ENCODE results near the gene MPHOSPH9. TPM values are rescaled to one million over a fixed set of nuclear protein-coding genes. Genes with fewer than 3 reads are reported as not detected.
"Not testable (repeated sequence)": the region's sequence is repeated elsewhere in the genome, so short reads cannot be mapped to it uniquely, and the experiment has no call there.

Gene MPHOSPH9
- total and polyA plus RNA-seq, 10 donors: 7.1 to 97.3 (median 40.0) TPM

GRCh38 chr12:123260081-123260480 lies 27.1 kb upstream of the MPHOSPH9 start:
- no peak overlapping the region for H3K4me3 ChIP-seq
- no peak for TF ChIP-seq CTCF (IDR thresholded peaks at IDR 0.05 in 8 of 11, conservative IDR thresholded peaks at IDR 0.05 in 3 of 11)
- no peak for TF ChIP-seq POLR2AphosphoS5 (IDR thresholded peaks at IDR 0.05)
- TF ChIP-seq POLR2A (IDR thresholded peaks at IDR 0.05): no peak
- intact Hi-C loops (cut with DNase I; ENCODE audit: low total_unique reads): no loop called here
- H3K27me3 ChIP-seq (replicated peaks in 1 of 7): no peaks in the 10 kb centered on the region
- no peaks in the 10 kb centered on the region for H3K4me1 ChIP-seq
- DNase-seq: no peak
- no peaks in the 10 kb centered on the region for H3K9me3 ChIP-seq
- no peak overlapping the region for H3K27ac ChIP-seq
- H3K36me3 ChIP-seq: peaks cover 0 to 100% (median 55%) of the 10 kb centered on the region in 6 donors
- WGBS, 5 donors: 82 to 91% (median 84%) methylated on average over 9 of the region's 9 CpGs

GRCh38 chr12:123258593-123258992 lies 25.7 kb upstream of the MPHOSPH9 start:
- Histone ChIP-seq H3K9me3 (no peaks in the 10 kb centered on the region), H3K27me3 (replicated peaks in 1 of 7) (no peaks in the 10 kb centered on the region), H3K4me1 (no peaks in the 10 kb centered on the region), H3K27ac (no peak overlapping the region), H3K36me3 (peaks cover 0 to 100% (median 67%) of the 10 kb centered on the region in 6 donors), H3K4me3 (no peak overlapping the region)
- 67 to 100% (median 68%) methylated on average over 4 of the region's 4 CpGs for WGBS, 5 donors
- DNase-seq: peak; percentile 9
- TF ChIP-seq CTCF (IDR thresholded peaks at IDR 0.05 in 8 of 11, conservative IDR thresholded peaks at IDR 0.05 in 3 of 11) (no peak), POLR2AphosphoS5 (IDR thresholded peaks at IDR 0.05) (no peak), POLR2A (IDR thresholded peaks at IDR 0.05) (no peak)
- intact Hi-C loops (cut with DNase I; ENCODE audit: low total_unique reads): no loop called here

- no peak for TF ChIP-seq POLR2AphosphoS5 (IDR thresholded peaks at IDR 0.05)
- no peak for TF ChIP-seq POLR2A (IDR thresholded peaks at IDR 0.05)
- no peak for TF ChIP-seq CTCF (IDR thresholded peaks at IDR 0.05 in 8 of 11, conservative IDR thresholded peaks at IDR 0.05 in 3 of 11)
- no peak overlapping the region for H3K4me3 ChIP-seq
- no peaks in the 10 kb centered on the region for H3K27me3 ChIP-seq (replicated peaks in 1 of 7)
- DNase-seq: no peak
- intact Hi-C loops (cut with DNase I; ENCODE audit: low total_unique reads): no loop called here
- peaks cover 0 to 90% (median 63%) of the 10 kb centered on the region in 6 donors for H3K36me3 ChIP-seq
- 66 to 84% (median 74%) methylated on average over 5 of the region's 5 CpGs for WGBS, 5 donors
- no peak overlapping the region for H3K27ac ChIP-seq
- H3K9me3 ChIP-seq: no peaks in the 10 kb centered on the region
- H3K4me1 ChIP-seq: peaks cover 0 to 23% (median 14%) of the 10 kb centered on the region in 6 donors
These were observed 22.0 kb upstream of the MPHOSPH9 start for GRCh38 chr12:123254853-123255446.

- Histone ChIP-seq H3K27me3 (replicated peaks in 1 of 7) (no peaks in the 10 kb centered on the region), H3K9me3 (no peaks in the 10 kb centered on the region), H3K4me1 (peaks cover 0 to 23% (median 14%) of the 10 kb centered on the region in 6 donors), H3K4me3 (no peak overlapping the region), H3K36me3 (peaks cover 0 to 90% (median 61%) of the 10 kb centered on the region in 6 donors), H3K27ac (no peak overlapping the region)
- 89 to 95% (median 90%) methylated on average over 24 of the region's 24 CpGs for WGBS, 5 donors
- TF ChIP-seq CTCF (IDR thresholded peaks at IDR 0.05 in 8 of 11, conservative IDR thresholded peaks at IDR 0.05 in 3 of 11): no peak
- no peak for TF ChIP-seq POLR2A (IDR thresholded peaks at IDR 0.05)
- TF ChIP-seq POLR2AphosphoS5 (IDR thresholded peaks at IDR 0.05): no peak
- DNase-seq: peak; percentile 30
- intact Hi-C loops (cut with DNase I; ENCODE audit: low total_unique reads): no loop called here
These were observed 20.9 kb upstream of the MPHOSPH9 start for GRCh38 chr12:123253641-123254459.

GRCh38 chr12:123252365-123252764 lies 19.4 kb upstream of the MPHOSPH9 start:
- peaks cover 0 to 28% (median 15%) of the 10 kb centered on the region in 6 donors for H3K4me1 ChIP-seq
- H3K27me3 ChIP-seq (replicated peaks in 1 of 7); intact Hi-C loops (cut with DNase I; ENCODE audit: low total_unique reads); H3K9me3 ChIP-seq; H3K27ac ChIP-seq; H3K4me3 ChIP-seq: not testable (repeated sequence)
- WGBS, 5 donors: 77 to 86% (median 78%) methylated on average over 9 of the region's 9 CpGs
- DNase-seq: peak; percentile 8
- H3K36me3 ChIP-seq: peaks cover 0 to 86% (median 51%) of the 10 kb centered on the region in 6 donors

All from spleen (tissue), 11 donors.